IPS-15b (cell line): ENCODE results near the gene C1R.

Experiments used
- H3K27me3 ChIP-seq: one replicate; pipeline ENCODE4 v1.6.1; 2013; ENCODE audit warnings: low read length; ENCODE audit not compliant: control insufficient read depth, insufficient read depth
- H3K36me3 ChIP-seq: one replicate; pipeline ENCODE4 v1.6.1; 2013; ENCODE audit warnings: low read length; ENCODE audit not compliant: control insufficient read depth, insufficient read depth
- H3K4me1 ChIP-seq: one replicate; pipeline ENCODE4 v1.6.1; 2013; ENCODE audit warnings: mild to moderate bottlenecking, low read length; ENCODE audit not compliant: control insufficient read depth, insufficient read depth
- H3K4me3 ChIP-seq: one replicate; pipeline ENCODE4 v1.5.1; 2013; ENCODE audit warnings: low read depth, low read length
- H3K9ac ChIP-seq: one replicate; pipeline ENCODE4 v1.6.1; 2013; ENCODE audit warnings: low read depth, mild to moderate bottlenecking, low read length
- H3K9me3 ChIP-seq: one replicate; pipeline ENCODE4 v1.6.1; 2013; ENCODE audit warnings: mild to moderate bottlenecking, low read length; ENCODE audit not compliant: control insufficient read depth, insufficient read depth

The C1R gene

DNA sequence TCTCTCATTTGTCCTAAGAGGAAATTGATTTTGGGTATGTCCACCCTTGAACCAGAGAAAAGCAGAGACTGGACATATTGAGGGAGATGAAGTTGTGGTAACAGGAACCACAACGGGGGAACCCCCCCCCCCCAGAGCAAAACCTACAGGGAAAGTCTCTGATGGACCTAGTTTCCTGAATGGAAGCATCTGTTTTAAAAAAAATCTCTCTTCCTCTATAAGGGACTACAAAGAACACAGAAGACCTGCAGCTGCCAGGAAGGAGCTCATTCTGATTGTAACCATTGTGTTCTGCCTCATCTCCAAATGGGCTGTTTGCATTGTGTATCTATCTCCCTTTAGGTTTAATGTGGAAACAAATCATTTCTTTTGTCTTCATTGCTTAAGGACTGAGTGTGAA is 18.3 kb downstream of the C1R start:
- Histone ChIP-seq H3K9me3 (no peaks in the 10 kb centered on the region), H3K4me3 (no peak overlapping the region), H3K27me3 (no peaks in the 10 kb centered on the region), H3K4me1 (no peaks in the 10 kb centered on the region), H3K36me3 (no peaks in the 10 kb centered on the region), H3K9ac (no peak overlapping the region)

DNA sequence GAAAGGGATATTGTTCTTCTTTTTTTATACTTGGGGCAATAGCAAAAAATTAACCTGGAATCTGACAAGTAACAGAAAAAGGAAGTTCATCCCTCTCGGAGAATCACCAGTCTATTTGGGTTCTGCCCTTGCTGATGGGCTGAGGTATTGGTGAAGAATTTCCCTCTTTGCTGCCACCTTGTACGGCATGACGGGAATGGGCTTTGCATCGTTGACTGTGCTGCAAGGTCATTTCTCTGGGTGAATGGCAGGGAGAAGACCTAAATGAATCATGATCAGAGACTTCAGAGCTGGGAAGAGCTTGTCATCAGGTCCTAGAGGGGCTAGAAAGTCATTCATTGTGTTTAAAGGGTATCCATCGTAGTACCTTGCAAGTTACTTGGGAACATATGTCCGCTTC is 19.7 kb downstream of the C1R start:
- H3K4me3 ChIP-seq: no peak overlapping the region
- no peaks in the 10 kb centered on the region for H3K4me1 ChIP-seq
- no peak overlapping the region for H3K9ac ChIP-seq
- H3K36me3 ChIP-seq: no peaks in the 10 kb centered on the region
- H3K9me3 ChIP-seq: no peaks in the 10 kb centered on the region
- no peaks in the 10 kb centered on the region for H3K27me3 ChIP-seq

DNA sequence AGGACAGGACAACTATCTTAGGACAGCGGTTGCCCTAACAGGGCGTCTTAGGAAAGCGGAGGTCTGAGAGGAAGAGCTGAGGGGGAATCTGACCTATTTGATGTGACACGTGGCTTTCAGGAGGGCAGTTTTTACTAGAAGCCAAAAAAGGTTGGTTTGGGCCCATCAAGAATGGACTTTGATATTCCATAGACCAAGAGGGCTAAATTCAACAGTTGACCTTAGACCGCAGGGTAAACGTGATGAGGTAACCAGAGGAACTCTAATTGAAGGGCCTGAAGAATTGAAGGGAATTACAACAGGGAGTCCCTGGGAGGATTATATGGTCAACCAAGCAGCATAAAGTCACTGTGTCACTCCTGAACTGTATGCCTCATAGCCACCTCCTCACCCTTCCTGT is 20.2 kb downstream of the C1R start:
- Histone ChIP-seq H3K4me3 (no peak overlapping the region), H3K27me3 (no peaks in the 10 kb centered on the region), H3K9ac (no peak overlapping the region), H3K4me1 (no peaks in the 10 kb centered on the region), H3K9me3 (no peaks in the 10 kb centered on the region), H3K36me3 (no peaks in the 10 kb centered on the region)

DNA sequence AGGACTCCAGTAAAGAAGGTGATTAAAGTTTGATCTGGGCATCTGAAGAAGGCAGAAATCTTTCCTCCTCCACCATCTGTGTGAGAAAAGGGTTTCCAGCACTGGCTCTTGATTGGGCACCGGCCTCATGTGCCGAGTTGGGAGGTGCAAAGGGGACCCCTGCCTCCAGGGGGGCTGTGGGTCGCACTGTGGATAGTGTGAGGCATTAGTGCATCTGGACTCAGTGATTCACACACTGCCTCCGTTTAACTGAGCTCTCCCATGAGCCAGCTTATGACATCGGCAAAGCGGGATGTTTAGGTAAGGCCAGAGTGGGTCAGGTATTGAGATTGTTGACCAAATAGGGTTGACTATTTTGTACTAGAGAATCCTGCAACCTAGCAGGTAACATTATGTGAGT is 22.9 kb downstream of the C1R start:
- H3K36me3 ChIP-seq: no peaks in the 10 kb centered on the region
- no peaks in the 10 kb centered on the region for H3K9me3 ChIP-seq
- no peaks in the 10 kb centered on the region for H3K4me1 ChIP-seq
- H3K27me3 ChIP-seq: no peaks in the 10 kb centered on the region
- H3K9ac ChIP-seq: no peak overlapping the region
- H3K4me3 ChIP-seq: no peak overlapping the region

- Histone ChIP-seq H3K4me3 (no peak overlapping the region), H3K27me3 (no peaks in the 10 kb centered on the region), H3K36me3 (no peaks in the 10 kb centered on the region), H3K4me1 (no peaks in the 10 kb centered on the region), H3K9ac (no peak overlapping the region), H3K9me3 (no peaks in the 10 kb centered on the region)
Observed at GRCh38 chr12:7068994-7069346, 23.3 kb downstream of the C1R start.

GRCh38 chr12:7068240-7068993 is 23.8 kb downstream of the C1R start:
- Histone ChIP-seq H3K36me3 (no peaks in the 10 kb centered on the region), H3K4me1 (no peaks in the 10 kb centered on the region), H3K9ac (no peak overlapping the region), H3K9me3 (no peaks in the 10 kb centered on the region), H3K27me3 (no peaks in the 10 kb centered on the region), H3K4me3 (no peak overlapping the region)

DNA sequence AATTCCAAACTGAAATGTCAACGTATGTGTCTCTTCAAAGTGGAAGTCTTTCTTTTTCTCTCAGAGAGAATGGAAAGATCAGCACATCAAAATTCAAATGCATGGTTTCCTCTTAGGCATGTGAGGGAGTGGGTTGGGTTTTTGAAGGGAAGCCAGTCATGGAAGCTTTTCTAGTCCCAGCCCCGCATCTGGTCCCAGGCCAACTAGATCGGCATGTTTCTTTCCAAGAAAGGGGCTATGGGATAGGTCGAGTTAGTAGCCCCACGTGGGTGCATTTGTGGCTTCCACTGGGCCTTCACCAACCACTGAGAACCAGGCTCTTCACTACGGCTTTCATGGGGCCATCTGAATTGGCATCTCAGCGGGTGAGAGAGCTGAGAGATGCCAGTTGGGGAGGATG is 25.1 kb downstream of the C1R start:
- Histone ChIP-seq H3K9ac (no peak overlapping the region), H3K4me3 (no peak overlapping the region), H3K9me3 (no peaks in the 10 kb centered on the region), H3K4me1 (no peaks in the 10 kb centered on the region), H3K36me3 (no peaks in the 10 kb centered on the region), H3K27me3 (no peaks in the 10 kb centered on the region)

GRCh38 chr12:7066596-7066995 is 25.6 kb downstream of the C1R start:
- Histone ChIP-seq H3K9ac (no peak overlapping the region), H3K4me1 (no peaks in the 10 kb centered on the region), H3K4me3 (no peak overlapping the region), H3K9me3 (no peaks in the 10 kb centered on the region), H3K27me3 (no peaks in the 10 kb centered on the region), H3K36me3 (no peaks in the 10 kb centered on the region)

GRCh38 chr12:7065073-7065623 is 27.1 kb downstream of the C1R start:
- H3K9me3 ChIP-seq: no peaks in the 10 kb centered on the region
- H3K27me3 ChIP-seq: no peaks in the 10 kb centered on the region
- no peak overlapping the region for H3K9ac ChIP-seq
- no peak overlapping the region for H3K4me3 ChIP-seq
- no peaks in the 10 kb centered on the region for H3K36me3 ChIP-seq
- H3K4me1 ChIP-seq: peaks cover 13% of the 10 kb centered on the region

DNA sequence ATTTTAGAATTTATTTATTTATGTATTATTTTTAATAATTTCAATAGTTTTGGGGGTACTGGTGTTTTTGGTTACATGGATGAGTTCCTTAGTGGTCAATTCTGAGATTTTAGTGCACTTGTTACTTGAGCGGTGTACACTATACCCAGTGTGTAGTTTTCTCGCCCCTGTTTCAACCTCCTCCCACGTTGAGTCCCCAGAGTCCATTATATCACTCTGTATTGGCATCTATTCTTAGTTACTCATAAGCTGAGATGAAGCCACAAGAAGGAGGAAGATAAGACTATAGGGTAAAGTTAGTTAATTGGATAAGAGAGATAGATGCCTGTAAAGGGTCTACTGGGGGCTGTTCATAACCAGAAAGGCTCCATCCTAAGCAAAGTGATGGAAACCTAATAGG is 27.7 kb downstream of the C1R start:
- Histone ChIP-seq H3K4me1 (peaks cover 14% of the 10 kb centered on the region), H3K36me3 (no peaks in the 10 kb centered on the region), H3K9ac (no peak overlapping the region), H3K9me3 (no peaks in the 10 kb centered on the region), H3K4me3 (no peak overlapping the region), H3K27me3 (no peaks in the 10 kb centered on the region)

DNA sequence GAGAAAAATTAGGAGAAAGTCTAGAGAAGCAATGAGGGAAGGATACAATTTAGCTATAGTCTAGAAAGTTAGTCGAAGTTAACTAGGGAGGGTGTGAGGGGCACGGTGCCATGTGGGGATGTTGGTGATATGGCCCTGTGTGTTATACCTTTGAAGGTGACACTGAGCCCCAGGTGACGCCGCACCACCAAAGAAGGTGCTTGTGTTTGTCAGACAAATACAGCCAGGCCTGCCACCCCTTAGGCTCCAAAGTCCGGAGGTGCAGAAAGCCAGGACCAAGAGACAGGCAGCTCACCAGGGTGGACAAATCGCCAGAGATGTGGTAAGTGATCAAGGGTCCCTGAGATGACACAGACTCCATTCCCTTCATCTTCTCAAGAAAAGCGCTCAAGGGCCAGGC is 30.6 kb downstream of the C1R start:
- Histone ChIP-seq H3K36me3 (no peaks in the 10 kb centered on the region), H3K4me1 (peaks cover 14% of the 10 kb centered on the region), H3K9me3 (no peaks in the 10 kb centered on the region), H3K27me3 (no peaks in the 10 kb centered on the region), H3K4me3 (no peak overlapping the region), H3K9ac (no peak overlapping the region)

- Histone ChIP-seq H3K4me3 (peak overlapping the region; percentile 7), H3K9me3 (no peaks in the 10 kb centered on the region), H3K27me3 (no peaks in the 10 kb centered on the region), H3K9ac (no peak overlapping the region), H3K4me1 (peaks cover 14% of the 10 kb centered on the region), H3K36me3 (no peaks in the 10 kb centered on the region)
Observed at GRCh38 chr12:7061138-7061537, 31.1 kb downstream of the C1R start.
